Activated CD8-positive, alpha-beta memory T cell treated with anti-CD3 and anti-CD28 coated beads, Interleukin-2, amount 50 U/mL, for 48 hours (primary cell): ENCODE results near the gene PIP5K1B.

Source experiments
- DNase-seq: peaks from one replicate; pipeline ENCODE4 v3.0.0-alpha.2; 2020

The PIP5K1B gene

DNA sequence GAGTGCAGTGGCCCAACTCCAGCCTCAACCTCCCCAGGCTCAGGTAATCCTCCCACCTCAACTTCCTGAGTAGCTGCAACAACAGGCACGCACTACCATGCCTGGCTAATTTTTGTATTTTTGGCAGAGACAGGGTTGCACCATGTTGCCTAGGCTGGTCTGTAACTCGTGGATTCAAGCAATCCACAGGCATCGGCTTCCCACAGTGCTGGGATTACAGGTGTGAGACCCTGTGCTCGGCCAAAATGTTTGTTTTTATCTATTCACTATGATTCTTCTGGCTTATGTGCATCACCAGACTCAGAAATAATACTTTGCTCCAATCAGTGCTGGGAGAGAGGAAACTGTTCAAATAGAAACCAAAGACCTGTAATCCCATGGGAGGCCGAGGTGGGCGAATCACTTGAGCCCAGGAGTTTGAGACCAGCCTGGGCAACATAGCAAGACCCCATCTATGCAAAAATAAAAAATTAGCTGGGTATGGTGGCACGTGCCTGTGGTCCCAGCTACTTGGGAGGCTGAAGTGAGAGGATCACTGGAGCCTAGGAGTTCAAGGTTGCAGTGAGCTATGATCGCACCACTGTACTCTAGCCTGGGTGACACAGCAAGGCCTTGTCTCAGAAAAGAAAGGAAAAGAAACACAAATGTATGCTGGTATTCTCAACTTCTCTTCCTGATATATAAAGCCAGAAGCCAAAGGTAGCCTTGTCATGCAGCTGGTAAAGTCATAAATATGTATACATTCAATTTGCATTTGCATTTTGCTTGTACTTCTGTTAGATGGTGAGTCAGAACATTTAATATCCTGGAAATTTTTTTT, 4.5 kb downstream of the PIP5K1B start:
- no peak for DNase-seq

- DNase-seq, result no peak
Observed at GRCh38 chr9:68710111-68710471, 5.1 kb downstream of the PIP5K1B start.

DNA sequence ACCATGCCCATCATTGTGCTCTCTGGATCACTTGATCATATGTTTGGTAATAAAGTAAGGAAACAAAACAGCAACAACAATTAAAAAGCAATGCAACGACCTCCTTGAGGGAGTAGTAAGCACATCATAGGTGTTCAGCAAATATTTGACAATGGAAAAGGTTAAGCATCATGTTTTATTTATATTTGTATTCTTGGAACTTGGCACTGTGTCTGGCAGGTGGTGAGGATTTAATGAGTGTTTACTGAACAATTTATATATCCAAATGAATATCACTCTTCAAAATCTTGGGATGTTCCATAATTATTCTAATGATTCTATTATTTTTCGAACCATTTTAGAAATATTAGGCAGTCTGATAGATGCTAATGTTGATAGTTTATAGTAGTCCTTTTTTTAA, 6.2 kb downstream of the PIP5K1B start:
- no peak for DNase-seq

DNA sequence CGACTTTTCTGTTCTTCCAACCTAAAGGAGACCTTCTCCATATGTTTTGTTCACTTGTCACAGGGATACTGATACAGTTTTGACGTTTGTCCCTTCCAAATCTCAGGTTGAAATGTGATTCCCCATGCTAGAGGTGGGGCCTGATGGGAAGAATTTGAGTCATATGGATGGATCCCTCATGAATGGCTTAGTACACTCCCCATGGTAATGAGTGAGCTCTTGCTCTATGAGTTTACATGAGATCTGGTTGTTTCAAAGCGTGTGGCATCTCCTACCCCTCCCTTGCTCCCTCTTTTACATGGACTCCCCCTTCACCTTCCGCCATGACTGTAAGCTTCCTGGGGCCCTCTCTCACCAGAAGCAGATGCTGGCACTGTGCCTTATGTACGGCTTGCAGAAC, 6.9 kb downstream of the PIP5K1B start:
- DNase-seq, result no peak

GRCh38 chr9:68714416-68715180, 9.6 kb downstream of the PIP5K1B start:
- no peak for DNase-seq

DNA sequence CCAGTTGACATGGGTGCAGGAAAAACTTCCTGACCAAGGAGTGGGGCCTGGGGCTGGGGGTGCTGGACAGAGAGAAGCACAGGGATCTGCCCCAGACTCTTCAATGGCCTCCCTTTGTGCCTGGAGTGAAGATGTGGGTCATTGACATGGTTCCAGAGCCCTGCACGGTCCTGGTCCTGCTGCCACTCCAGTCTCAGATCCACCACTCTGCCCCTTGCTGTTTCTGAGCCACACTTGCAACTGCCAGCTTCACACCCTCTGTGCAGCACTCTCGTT, 10.1 kb downstream of the PIP5K1B start:
- DNase-seq, result no peak

DNA sequence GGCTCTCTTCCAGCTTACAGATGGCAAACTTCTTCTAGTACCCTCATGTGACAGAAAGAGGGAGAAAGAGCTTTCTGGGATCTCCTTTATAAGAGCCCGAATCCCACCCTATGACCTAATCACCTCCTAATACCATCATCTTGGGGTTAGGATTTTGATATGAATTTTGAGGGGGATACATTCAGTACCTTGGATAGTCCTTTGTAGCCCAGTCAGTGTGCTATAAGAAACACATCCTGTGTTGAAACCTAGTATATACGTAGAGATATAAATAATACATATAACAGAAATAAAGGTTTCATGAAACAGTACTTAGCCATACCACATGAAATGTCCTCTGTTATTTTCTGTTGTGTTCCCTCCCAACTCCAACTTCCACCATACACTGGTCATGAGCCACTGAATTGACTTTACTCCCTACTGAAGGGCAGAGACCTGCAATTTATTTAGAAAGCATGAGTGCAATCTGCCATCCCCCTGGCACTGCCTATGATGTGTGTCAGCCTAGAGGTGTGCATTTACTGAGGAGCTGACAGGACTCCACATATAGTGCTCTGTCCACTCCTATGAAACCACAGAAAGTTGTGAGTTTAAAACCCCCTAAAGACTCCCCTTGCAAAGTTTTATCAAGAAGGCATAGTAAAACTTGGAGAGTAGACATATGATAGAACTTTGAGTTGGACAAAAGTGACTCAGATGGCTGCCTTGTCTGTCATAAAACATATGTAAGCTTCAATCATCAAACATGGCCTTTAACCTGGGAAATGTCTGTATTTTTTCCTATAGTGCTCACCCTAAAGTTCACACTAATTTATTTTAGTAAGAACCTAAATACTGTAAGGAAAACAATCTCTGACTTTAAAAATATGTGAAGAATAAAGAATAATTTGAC, 12.8 kb downstream of the PIP5K1B start:
- no peak for DNase-seq

- DNase-seq, result no peak
Observed at GRCh38 chr9:68719847-68720246, 14.8 kb downstream of the PIP5K1B start.

- DNase-seq, result no peak
Observed at GRCh38 chr9:68720656-68721313, 15.7 kb downstream of the PIP5K1B start.

GRCh38 chr9:68721666-68722330, 16.8 kb downstream of the PIP5K1B start:
- no peak for DNase-seq

DNA sequence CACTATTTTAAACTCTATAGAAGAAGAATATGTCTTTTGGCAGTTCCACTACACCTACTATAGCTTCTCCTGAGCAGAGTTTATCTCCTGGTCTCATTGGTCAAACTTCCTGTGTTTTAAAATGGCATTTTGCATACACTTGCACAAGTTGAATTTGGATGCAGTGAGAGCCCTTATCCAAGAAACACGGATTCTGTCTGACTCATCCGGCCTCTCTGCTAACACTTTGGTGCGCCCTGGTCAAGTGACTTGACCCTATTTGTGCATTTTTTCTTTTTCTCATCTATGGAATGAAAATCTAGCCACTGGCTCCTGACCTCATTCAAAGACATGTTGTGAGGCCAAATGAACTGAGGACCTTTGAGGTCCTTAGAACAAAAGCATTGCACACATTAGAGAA, 20.0 kb downstream of the PIP5K1B start:
- DNase-seq, result no peak

GRCh38 chr9:68726489-68726888, 21.4 kb downstream of the PIP5K1B start:
- no peak for DNase-seq

DNA sequence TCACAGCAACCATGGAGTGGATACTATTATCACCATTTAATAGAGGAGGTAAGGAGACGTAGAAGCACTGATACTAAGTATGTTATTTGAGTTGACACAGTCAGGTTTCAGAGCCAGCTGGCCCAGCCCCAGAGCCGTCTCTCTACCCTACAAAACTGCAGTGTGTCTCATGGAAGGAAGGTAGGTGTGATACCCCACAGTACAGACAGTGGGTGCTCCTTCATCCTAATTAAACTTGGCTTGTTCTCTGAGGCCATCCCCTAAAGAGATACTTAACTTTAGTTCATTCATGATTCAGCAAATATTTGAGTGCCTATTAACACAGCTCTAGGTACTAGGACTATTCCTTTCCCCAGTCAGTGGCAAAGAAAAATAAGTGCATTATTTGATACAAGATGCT, 22.6 kb downstream of the PIP5K1B start:
- DNase-seq, result no peak

GRCh38 chr9:68728731-68729130, 23.7 kb downstream of the PIP5K1B start:
- no peak for DNase-seq

DNA sequence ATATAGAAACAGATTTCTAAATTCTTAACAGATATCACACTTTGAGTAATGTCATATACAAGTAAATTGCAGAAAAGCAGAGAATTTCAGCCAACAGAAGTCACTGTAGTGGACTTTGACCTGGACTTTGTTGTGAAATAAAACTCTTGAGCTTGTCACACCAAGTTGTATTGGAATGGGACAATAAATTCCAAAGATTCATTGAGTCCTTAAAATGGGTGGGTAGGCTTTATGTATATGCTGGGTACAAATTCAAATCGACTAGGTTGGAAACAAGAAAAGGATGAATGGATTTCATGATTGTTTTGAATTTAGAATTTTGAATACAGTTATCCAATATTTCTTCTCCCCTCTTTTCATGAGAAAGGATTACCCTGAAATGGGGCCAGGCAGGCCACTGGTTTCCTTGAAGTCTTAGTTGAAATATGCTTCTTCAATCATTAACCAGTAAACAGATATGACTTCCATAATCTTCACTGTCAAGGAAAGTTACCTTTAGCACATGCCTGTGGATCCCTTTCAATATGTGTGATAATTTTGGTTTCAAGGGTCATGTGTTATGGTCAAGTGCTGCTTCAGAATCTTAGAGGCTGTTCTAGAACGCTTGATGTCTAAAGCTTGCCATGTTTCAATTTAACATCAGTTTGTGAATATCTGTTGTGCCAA, 25.7 kb downstream of the PIP5K1B start:
- no peak for DNase-seq

DNA sequence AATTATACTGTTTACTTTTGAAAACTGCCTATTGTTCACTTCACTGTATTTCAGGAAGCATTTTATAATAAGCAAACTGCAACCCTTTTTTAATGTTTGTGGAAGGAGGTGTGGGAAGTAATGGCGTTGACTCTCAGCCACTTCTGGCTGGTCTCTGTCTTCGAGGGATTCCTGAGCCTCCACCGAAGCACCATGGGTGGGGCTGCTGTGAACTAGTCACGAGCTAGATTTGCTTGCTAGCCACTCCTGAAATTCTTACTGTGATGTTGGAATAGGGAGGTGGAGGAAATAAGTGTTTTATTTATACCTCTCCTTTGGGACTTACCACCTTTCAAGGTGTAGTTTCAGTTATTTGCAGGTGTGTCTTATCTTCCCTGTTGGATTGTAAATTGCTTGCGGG, 26.8 kb downstream of the PIP5K1B start:
- DNase-seq, result no peak

- DNase-seq, result no peak
Observed at GRCh38 chr9:68732405-68733020, 27.5 kb downstream of the PIP5K1B start.

- DNase-seq, result no peak
Observed at GRCh38 chr9:68733021-68733405, 28.0 kb downstream of the PIP5K1B start.

GRCh38 chr9:68738358-68738757, 33.3 kb downstream of the PIP5K1B start:
- no peak for DNase-seq

GRCh38 chr9:68739621-68740174, 34.7 kb downstream of the PIP5K1B start:
- no peak for DNase-seq

GRCh38 chr9:68740561-68740960, 35.5 kb downstream of the PIP5K1B start:
- DNase-seq, result no peak
